Testis (tissue), 3 donors: ENCODE measurements around the gene XRCC4. TPM values are rescaled to one million over a fixed set of nuclear protein-coding genes. Genes with fewer than 3 reads are reported as not detected.

ENCODE experiments used
- DNase-seq: peaks from one replicate; pipeline ENCODE4 v3.0.0-alpha.2; 2019
- H3K27ac ChIP-seq, 2 donors: fragments of 200-600 bp; sonication (generic); one replicate each; pipeline ENCODE4 v1.5.1; 2019
- H3K27me3 ChIP-seq: fragments of 200-600 bp; sonication (generic); one replicate; pipeline ENCODE4 v1.5.1; 2019
- H3K36me3 ChIP-seq: fragments of 200-600 bp; sonication (generic); one replicate; pipeline ENCODE4 v1.5.1; 2017; ENCODE audit warnings: low read depth; ENCODE audit errors: missing control alignments
- H3K4me1 ChIP-seq: fragments of 200-600 bp; sonication (generic); one replicate; pipeline ENCODE4 v1.5.1; 2019
- H3K4me3 ChIP-seq, 2 donors: fragments of 200-600 bp; sonication (generic); one replicate each; pipeline ENCODE4 v1.5.1; 2017 to 2019
- H3K9me3 ChIP-seq: fragments of 200-600 bp; sonication (generic); one replicate; pipeline ENCODE4 v1.5.1; 2017
- POLR2A ChIP-seq: fragments of 450-650 bp; IDR thresholded peaks from one replicate; pipeline ENCODE4 v1.6.1; 2017; ENCODE audit warnings: antibody characterized with exemption, mild to moderate bottlenecking, moderate library complexity
- WGBS, 2 donors: methylation state at CpG; one replicate each; pipeline ENCODE4 v1.1.5; 2018; 5-methylcytosine and 5-hydroxymethylcytosine counted together
- intact Hi-C: fragments of 100-400 bp; cut with DNase I; formaldehyde crosslinking; loops from one replicate; pipeline ENCODE4 v1.15.1; 2023; ENCODE audit warnings: low total_unique reads
- polyA plus RNA-seq: library from polyadenylated mRNA; stranded (reverse); fragments of 350-450 nt; fragmentation: Illumina TruSeq; extraction: RNeasy Lipid Tissue Mini Kit (QIAGEN cat#74804); gene quantifications from one replicate; pipeline ENCODE4 v1.2.3, GENCODE V29; 2014; ENCODE audit warnings: low read depth, low replicate concordance; ENCODE audit not compliant: insufficient read depth
- total RNA-seq, 2 donors: library from RNA; depleted of rRNA; stranded (reverse); fragments of >200 nt; gene quantifications; one replicate each; pipeline ENCODE4 v1.2.3, GENCODE V29; 2016
- TF ChIP-seq, protein P1 (sequence below), 3 experiments: fragments of 450-650 bp in 2 of 3; fragments of 200-600 bp in 1 of 3; sonication (generic) in 1 of 3; IDR thresholded peaks; one replicate each; pipeline ENCODE4 v1.5.1; 2016 to 2019; ENCODE audit warnings: antibody characterized with exemption in 3 of 3, mild to moderate bottlenecking in 2 of 3, moderate library complexity in 1 of 3

XRCC4 gene
- total and polyA plus RNA-seq, 3 donors from 2014 or later, result 14.2 to 23.3 (median 17.1) TPM

DNA sequence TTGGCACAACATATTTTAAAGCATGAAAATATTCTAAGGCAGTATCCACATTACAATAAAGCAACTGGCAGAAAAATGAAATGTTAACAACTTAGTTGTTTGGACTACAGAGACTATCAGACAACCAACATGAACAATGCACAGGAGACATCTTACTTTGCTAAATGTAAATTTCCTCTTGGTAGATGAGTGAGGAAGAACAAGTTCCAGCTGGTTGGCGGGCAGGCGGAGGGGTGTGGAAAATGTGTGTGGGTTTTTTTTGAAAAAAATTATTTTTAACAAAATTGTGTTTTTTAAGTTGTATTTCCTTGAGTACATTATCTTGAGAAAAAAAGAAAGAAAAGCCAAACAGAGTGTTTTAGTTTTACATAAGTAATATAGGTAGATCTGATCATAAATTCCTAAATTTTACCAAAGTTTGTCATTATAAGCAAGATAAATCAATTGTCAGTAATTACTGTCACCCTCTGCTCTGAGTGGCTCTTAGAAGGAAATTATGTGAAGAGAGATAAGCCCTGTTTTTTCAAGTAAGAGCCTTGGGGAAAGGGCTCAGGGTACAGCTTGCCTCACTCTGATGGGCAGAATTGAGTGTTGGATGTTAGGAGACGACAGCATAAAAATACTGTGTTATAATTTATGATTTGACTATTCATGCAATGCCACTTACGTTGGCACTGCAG is 42.7 kb upstream of the XRCC4 start:
- intact Hi-C loops, result no loop called here
- no peak overlapping the region for H3K27ac ChIP-seq
- no peaks in the 10 kb centered on the region for H3K4me1 ChIP-seq
- DNase-seq, result no peak
- H3K36me3 ChIP-seq, result no peaks in the 10 kb centered on the region
- H3K27me3 ChIP-seq, result no peaks in the 10 kb centered on the region
- TF ChIP-seq, protein P1, sequence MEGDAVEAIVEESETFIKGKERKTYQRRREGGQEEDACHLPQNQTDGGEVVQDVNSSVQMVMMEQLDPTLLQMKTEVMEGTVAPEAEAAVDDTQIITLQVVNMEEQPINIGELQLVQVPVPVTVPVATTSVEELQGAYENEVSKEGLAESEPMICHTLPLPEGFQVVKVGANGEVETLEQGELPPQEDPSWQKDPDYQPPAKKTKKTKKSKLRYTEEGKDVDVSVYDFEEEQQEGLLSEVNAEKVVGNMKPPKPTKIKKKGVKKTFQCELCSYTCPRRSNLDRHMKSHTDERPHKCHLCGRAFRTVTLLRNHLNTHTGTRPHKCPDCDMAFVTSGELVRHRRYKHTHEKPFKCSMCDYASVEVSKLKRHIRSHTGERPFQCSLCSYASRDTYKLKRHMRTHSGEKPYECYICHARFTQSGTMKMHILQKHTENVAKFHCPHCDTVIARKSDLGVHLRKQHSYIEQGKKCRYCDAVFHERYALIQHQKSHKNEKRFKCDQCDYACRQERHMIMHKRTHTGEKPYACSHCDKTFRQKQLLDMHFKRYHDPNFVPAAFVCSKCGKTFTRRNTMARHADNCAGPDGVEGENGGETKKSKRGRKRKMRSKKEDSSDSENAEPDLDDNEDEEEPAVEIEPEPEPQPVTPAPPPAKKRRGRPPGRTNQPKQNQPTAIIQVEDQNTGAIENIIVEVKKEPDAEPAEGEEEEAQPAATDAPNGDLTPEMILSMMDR (IDR thresholded peaks at IDR 0.05), result no peak
- no peak for TF ChIP-seq POLR2A
- 89 to 91% methylated on average over 4 of the region's 4 CpGs for WGBS, 2 donors
- no peaks in the 10 kb centered on the region for H3K9me3 ChIP-seq
- H3K4me3 ChIP-seq, result no peak overlapping the region

DNA sequence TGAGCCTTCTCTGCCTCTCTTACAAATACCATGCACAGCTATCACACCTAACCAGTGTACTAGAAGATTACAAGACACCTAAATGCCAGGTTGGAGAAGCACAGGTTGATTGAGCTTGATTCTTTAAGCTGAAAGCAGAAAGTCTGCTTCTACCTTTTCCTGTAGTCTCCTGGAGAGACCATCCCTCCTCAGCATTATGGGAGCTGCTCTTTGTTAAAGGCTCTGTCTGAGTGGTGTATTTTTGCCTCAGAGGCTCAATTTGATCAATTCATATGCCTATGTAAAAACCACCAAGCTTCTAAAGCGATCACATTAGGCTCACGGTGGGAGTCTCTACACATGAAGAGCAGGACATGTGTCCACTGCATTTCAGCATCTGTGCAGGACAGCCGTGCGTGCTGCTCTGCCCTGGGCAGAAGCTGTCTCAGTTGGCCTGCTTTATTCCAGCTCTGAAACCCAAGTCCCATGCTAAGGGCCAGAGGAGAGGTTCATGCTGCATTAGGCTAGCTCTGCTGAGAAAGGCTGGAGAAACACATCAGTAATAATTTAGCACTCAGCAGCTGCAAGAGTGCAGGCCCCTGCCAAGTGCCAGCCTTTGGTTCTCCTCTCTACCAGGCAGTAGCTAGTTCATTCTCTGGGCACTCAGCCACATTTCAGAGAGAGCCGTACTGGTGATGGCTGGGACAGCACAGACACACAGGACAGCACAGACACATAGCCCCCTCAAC is 41.8 kb upstream of the XRCC4 start:
- Histone ChIP-seq H3K27me3 (no peaks in the 10 kb centered on the region), H3K4me1 (no peaks in the 10 kb centered on the region), H3K36me3 (no peaks in the 10 kb centered on the region), H3K9me3 (no peaks in the 10 kb centered on the region), H3K27ac (no peak overlapping the region), H3K4me3 (no peak overlapping the region)
- intact Hi-C loops, result no loop called here
- DNase-seq, result peak; percentile 64
- WGBS, 2 donors, result 64 to 68% methylated on average over 5 of the region's 5 CpGs
- TF ChIP-seq, protein P1 (IDR thresholded peaks at IDR 0.05), result no peak
- no peak for TF ChIP-seq POLR2A

DNA sequence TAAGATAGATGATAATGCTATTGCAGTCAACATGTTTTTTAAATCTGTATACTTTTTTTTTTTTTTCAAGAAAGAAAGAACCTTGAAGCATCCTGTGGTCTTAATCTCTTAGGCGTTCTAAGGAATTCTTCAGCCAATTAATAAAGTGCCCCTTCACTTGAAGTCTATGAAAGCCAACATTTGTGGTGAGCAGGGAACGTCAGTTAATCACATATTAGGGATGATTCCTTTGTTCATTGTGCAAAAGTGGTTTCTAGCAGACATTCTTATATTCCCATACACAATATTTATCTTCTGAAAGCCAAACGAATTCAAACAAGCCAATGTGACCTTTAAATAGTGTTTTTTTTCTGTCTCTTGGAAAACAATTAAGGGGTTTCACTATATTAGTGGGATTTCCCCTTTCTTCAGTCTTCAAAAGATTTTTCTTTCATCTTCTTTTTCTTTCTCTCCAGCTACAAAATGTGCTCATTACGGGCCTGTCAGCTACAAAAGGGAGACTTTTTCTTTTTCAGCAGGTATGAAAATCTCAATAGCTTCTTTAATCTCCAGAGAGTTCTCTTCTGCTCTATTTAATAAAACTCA is 40.3 kb upstream of the XRCC4 start:
- Histone ChIP-seq H3K4me3 (no peak overlapping the region), H3K9me3 (no peaks in the 10 kb centered on the region), H3K4me1 (no peaks in the 10 kb centered on the region), H3K36me3 (no peaks in the 10 kb centered on the region), H3K27ac (no peak overlapping the region), H3K27me3 (no peaks in the 10 kb centered on the region)
- TF ChIP-seq, protein P1 (IDR thresholded peaks at IDR 0.05), result no peak
- no peak for TF ChIP-seq POLR2A
- intact Hi-C loops, result no loop called here
- WGBS, 2 donors, result 36 to 41% methylated on average over 4 of the region's 4 CpGs
- DNase-seq, result no peak

DNA sequence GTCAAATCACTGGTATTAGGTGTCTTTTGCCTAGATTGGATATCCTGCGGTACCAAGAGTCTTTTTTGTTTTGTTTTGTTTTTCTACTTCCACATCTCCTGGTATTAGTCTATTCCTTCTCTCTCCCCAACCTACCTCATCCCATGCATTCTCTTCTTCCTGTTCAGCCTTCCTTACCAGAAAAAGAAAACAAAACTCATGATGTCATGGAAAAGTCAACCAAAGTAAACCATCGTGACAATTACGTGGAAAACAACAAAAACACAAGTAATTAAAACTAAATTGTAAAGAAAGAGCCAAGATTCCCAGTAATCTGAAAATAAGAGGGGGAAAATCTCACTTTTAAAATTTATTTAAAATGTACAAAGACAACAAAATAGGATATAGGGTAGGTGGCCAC is 38.4 kb upstream of the XRCC4 start:
- no peak for DNase-seq
- Histone ChIP-seq H3K4me3 (no peak overlapping the region), H3K9me3 (no peaks in the 10 kb centered on the region), H3K27me3 (no peaks in the 10 kb centered on the region), H3K27ac (no peak overlapping the region), H3K36me3 (no peaks in the 10 kb centered on the region), H3K4me1 (no peaks in the 10 kb centered on the region)
- WGBS, 2 donors, result 76 to 97% methylated on average over 3 of the region's 3 CpGs
- intact Hi-C loops, result no loop called here
- TF ChIP-seq POLR2A, result no peak
- TF ChIP-seq, protein P1 (IDR thresholded peaks at IDR 0.05), result no peak
